Measurements from ENCODE around the gene ZNF280C.

DNA sequence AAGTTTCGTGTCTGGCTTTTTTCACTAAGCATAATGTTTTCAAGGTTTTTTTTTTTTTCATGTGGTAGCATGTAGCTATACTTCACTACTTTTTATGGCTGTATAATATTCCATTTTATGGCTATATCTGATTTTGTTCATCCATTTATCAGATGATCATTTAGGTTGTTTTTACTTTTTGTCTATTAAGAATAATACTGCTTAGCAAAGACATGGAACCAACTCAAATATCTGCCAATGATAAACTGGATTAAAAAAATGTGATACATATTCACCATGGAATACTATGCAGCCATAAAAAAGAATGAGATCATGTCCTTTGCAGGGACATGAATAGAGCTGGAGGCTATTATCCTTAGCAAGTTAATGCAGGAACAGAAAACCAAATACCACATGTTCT, 32.7 kb upstream of the ZNF280C start:
- no peak for TF ChIP-seq CTCF (IDR thresholded peaks at IDR 0.05)
- TF ChIP-seq POLR2A (IDR thresholded peaks at IDR 0.05): no peak

Measured in heart left ventricle (tissue), 13 donors.